Neutrophil (primary cell): ENCODE data around the gene NSUN6.

ENCODE experiments used
- H3K27ac ChIP-seq: fragments of 200-600 bp; sonication (generic); 2 replicates; pipeline ENCODE4 v1.5.1; 2016; ENCODE audit warnings: mild to moderate bottlenecking, moderate library complexity
- H3K27me3 ChIP-seq: fragments of 200-600 bp; sonication (generic); 2 replicates; pipeline ENCODE4 v1.6.0; 2016; ENCODE audit warnings: mild to moderate bottlenecking
- H3K36me3 ChIP-seq: fragments of 200-600 bp; sonication (generic); 2 replicates; pipeline ENCODE4 v1.5.1; 2017
- H3K4me1 ChIP-seq, 2 experiments: fragments of 200-600 bp in 1 of 2; sonication (generic) in 1 of 2; 1 replicate in 1 of 2; 2 replicates in 1 of 2; pipeline versions ENCODE4 v1.5.1 to v1.6.1; 2013 to 2016; ENCODE audit warnings: low read depth in 1 of 2, low read length in 1 of 2, mild to moderate bottlenecking in 1 of 2, moderate library complexity in 1 of 2; ENCODE audit not compliant: control insufficient read depth in 1 of 2, insufficient read depth in 1 of 2
- H3K4me3 ChIP-seq, 2 experiments: fragments of 200-600 bp in 1 of 2; sonication (generic) in 1 of 2; 1 replicate in 1 of 2; 2 replicates in 1 of 2; pipeline ENCODE4 v1.5.1; 2013 to 2016; ENCODE audit warnings: low read depth in 1 of 2, low read length in 1 of 2, mild to moderate bottlenecking in 1 of 2, moderate library complexity in 1 of 2
- H3K9me3 ChIP-seq: fragments of 200-600 bp; sonication (generic); 2 replicates; pipeline ENCODE4 v1.5.1; 2016
- CTCF ChIP-seq: fragments of 200-600 bp; sonication (generic); IDR thresholded peaks from 2 replicates; pipeline ENCODE4 v1.5.1; 2016; ENCODE audit warnings: antibody characterized with exemption

The NSUN6 gene

DNA sequence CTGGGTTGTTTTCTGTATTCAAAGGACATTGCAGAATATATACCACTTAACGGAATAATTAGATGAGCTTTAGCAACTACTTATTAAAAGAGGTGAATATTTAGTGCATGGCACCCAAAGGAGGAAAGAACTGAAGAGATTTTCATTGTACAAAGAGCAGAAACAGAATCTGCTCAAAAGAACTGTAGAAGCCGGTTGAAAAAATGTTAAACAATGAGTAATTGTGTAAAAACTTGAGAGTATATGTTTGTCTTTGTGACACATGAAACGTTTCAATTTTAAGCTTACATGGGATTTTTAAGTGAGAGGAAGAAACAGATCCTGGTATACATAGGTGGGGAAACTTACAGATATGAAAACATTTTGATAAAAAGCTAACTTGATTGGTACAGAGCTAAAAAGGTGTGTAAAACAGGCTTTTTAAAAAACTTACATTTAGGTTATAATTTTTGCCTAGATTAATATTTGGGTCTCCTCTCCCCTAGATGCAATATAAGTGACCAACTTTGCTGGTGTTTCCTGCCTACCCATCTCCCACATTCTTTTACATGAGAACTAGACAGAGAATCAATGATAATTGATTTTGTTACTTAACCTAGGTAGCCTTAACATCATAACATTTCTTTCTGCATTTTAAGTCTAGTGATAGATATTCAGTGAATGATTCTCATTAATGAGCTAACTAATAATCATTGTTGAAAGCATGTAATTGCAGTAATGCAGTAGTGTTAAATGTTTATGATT, 14.6 kb upstream of the NSUN6 start:
- Histone ChIP-seq H3K9me3 (no peaks in the 10 kb centered on the region), H3K27ac (no peak overlapping the region), H3K27me3 (no peaks in the 10 kb centered on the region), H3K4me1 (peaks cover under 1 to 6% of the 10 kb centered on the region in 2 experiments), H3K36me3 (peaks cover 40% of the 10 kb centered on the region), H3K4me3 (no peak overlapping the region)
- no peak for TF ChIP-seq CTCF

DNA sequence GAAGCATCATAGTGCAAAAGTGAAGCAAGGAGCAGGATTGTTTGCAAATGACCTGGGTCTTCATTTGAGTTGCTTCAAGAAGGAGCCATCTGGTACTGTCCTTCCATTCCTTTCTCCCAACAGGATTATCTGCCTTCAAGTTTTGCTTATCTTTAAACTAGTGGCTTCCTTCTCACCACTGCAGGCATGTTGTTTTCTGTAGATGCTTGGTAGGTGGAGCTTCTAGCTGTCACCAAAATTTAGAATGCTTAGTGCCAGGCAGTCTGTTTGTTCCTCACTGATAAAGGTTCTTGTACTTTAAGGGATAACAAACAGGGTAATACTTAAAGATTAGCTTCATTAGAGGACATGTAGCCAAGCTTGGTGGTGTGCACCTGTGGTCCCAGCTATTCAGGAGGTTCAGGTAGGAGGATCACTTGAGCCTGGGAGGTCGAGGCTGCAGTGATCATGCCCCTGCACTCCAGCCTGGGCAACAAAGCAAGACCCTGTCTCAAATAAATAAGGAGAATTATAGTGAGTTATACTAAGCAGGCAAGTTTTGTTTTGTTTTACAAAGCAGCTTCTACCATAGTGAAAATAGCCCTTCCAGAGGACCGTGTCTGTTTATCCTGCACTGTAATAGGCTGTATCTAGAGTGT, 13.6 kb upstream of the NSUN6 start:
- H3K36me3 ChIP-seq, result peaks cover 31% of the 10 kb centered on the region
- H3K27ac ChIP-seq, result no peak overlapping the region
- H3K27me3 ChIP-seq, result no peaks in the 10 kb centered on the region
- H3K9me3 ChIP-seq, result no peaks in the 10 kb centered on the region
- peaks cover 9 to 14% of the 10 kb centered on the region in 2 experiments for H3K4me1 ChIP-seq
- H3K4me3 ChIP-seq, result no peak overlapping the region
- no peak for TF ChIP-seq CTCF

GRCh38 chr10:18660816-18661431, 9.5 kb upstream of the NSUN6 start:
- Histone ChIP-seq H3K36me3 (no peaks in the 10 kb centered on the region), H3K4me3 (peak overlapping the region; percentile 85 to 87), H3K27ac (no peak overlapping the region), H3K9me3 (no peaks in the 10 kb centered on the region), H3K27me3 (no peaks in the 10 kb centered on the region), H3K4me1 (peaks cover 20 to 24% of the 10 kb centered on the region in 2 experiments)
- no peak for TF ChIP-seq CTCF

DNA sequence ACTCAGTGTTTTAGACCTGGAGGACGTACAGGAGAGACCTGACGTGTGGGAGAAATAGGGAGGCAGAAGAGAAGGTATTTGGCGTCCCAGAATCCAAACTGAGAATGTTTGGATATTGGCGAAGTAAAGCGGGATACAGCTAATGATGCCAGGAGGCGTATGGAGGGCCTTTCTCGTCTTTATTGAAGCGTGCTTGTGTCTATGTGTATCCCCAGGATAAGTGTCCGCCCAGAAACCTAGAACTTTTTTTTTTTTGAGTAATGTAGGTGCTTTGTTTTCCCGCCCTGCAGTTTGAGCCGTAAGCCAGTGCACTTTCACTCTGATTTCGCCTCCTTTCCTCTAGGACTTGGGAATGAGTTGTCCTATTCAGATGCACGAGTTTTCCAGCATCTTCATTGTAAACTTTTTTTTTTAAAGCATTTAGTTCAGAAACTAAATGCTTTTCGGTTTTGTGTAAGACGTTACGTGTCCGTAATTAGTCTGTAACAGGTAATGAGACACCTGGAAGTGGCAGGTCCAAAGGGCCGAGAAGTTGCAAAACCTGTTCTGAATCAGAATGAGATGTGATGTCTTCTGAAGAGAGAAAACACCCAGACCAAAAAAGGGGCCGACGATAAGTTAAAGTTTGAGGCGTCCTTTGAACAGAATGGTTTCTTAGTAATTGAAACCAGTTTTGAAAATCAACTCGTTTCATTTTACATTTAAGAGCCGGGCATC, 8.6 kb upstream of the NSUN6 start:
- Histone ChIP-seq H3K27me3 (no peaks in the 10 kb centered on the region), H3K4me1 (peaks cover 20 to 24% of the 10 kb centered on the region in 2 experiments), H3K9me3 (no peaks in the 10 kb centered on the region), H3K36me3 (no peaks in the 10 kb centered on the region), H3K4me3 (peak overlapping the region; percentile 85 to 87), H3K27ac (peak overlapping the region; percentile 91)
- no peak for TF ChIP-seq CTCF

DNA sequence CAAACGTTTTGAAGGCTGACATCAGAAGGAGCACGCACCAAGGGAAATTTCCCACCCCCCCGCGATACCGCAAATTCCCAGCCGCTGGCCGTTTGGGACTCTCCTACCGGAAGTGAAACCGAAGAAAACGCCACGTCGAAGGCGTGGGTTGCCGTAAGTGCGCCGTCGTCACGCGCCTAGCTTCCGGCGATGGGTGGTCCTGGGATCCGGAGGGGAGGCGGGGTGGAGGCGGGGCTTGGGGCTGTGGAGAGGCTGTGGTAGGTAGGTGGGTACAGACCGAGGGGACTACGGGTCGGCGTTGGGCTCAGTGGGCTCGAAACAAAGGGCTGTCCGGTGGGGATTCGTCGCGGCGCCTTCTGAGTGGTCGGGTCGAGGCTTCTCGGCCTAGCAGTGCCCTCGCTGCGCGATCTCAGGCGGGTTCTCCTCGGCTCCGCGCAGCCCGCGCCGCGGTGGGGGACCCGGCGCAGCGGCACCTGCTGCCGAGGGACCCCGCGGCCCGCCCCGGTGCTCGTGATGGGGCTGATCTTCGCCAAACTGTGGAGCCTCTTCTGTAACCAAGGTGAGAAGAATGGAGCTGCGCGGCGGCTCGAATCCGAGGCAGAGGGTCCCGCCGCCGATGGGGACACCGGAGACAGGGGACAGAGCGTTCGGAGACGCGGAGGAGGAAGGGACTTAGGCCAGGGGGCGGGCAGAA, 7.9 kb upstream of the NSUN6 start, which contains the start of gene ARL5B:
TSS of gene ARL5B (plus strand) at position 307 of the 694 bp plus-strand sequence. CDS start at position 514, 207 bp downstream.
- TF ChIP-seq CTCF, result no peak
- Histone ChIP-seq H3K4me1 (peaks cover 20 to 24% of the 10 kb centered on the region in 2 experiments), H3K4me3 (peak within 1 kb of the TSS; percentile 85 to 87), H3K27ac (peak within 1 kb of the TSS; percentile 91), H3K27me3 (no peaks in the 10 kb centered on the region), H3K36me3 (no peaks in the 10 kb centered on the region), H3K9me3 (no peaks in the 10 kb centered on the region)
